Karpas-422 (cell line): ENCODE measurements around the gene SKAP1. TPM values are rescaled to one million over a fixed set of nuclear protein-coding genes. Genes with fewer than 3 reads are reported as not detected.
"Not testable (repeated sequence)": the region's sequence is repeated elsewhere in the genome, so short reads cannot be mapped to it uniquely, and the experiment has no call there.

Experiments used
- DNase-seq: peaks from one replicate; pipeline ENCODE4 v3.0.0-alpha.2; 2015
- H2AFZ ChIP-seq: fragments of 200-600 bp; sonication (generic); 2 replicates; pipeline ENCODE4 v1.6.1; 2014; ENCODE audit warnings: antibody characterized with exemption, low read length, mixed read lengths
- H3K27ac ChIP-seq: fragments of 200-600 bp; sonication (generic); 2 replicates; pipeline ENCODE4 v1.5.1; 2014; ENCODE audit warnings: mild to moderate bottlenecking, low read length, moderate library complexity
- H3K27me3 ChIP-seq: fragments of 200-600 bp; sonication (generic); 2 replicates; pipeline ENCODE4 v1.6.1; 2014; ENCODE audit warnings: low read length, mixed read lengths
- H3K36me3 ChIP-seq: fragments of 200-600 bp; sonication (generic); 2 replicates; pipeline ENCODE4 v1.6.1; 2014; ENCODE audit warnings: low read length, mixed read lengths; ENCODE audit not compliant: insufficient read depth
- H3K4me1 ChIP-seq: fragments of 200-600 bp; sonication (generic); 2 replicates; pipeline ENCODE4 v1.6.1; 2014; ENCODE audit warnings: mild to moderate bottlenecking, low read length, mixed read lengths
- H3K4me2 ChIP-seq: fragments of 200-600 bp; sonication (generic); 2 replicates; pipeline ENCODE4 v1.6.1; 2014; ENCODE audit warnings: low read length, low read depth, mild to moderate bottlenecking; ENCODE audit not compliant: poor library complexity, severe bottlenecking
- H3K4me3 ChIP-seq: fragments of 200-600 bp; sonication (generic); 2 replicates; pipeline ENCODE4 v1.5.1; 2014; ENCODE audit warnings: mild to moderate bottlenecking, antibody characterized with exemption, low read length, mixed read lengths
- H3K79me2 ChIP-seq: fragments of 200-600 bp; sonication (generic); 2 replicates; pipeline ENCODE4 v1.6.1; 2014; ENCODE audit warnings: mild to moderate bottlenecking, low read length, mixed read lengths
- H3K9ac ChIP-seq: fragments of 200-600 bp; sonication (generic); 2 replicates; pipeline ENCODE4 v1.6.0; 2014; ENCODE audit warnings: low read length
- H3K9me2 ChIP-seq: fragments of 200-600 bp; sonication (generic), shearing (Covaris generic); replicated peaks from 2 replicates; pipeline ENCODE4 v1.6.0; 2014; ENCODE audit warnings: mild to moderate bottlenecking, low read length, moderate library complexity; ENCODE audit not compliant: insufficient read depth
- H3K9me3 ChIP-seq: fragments of 300-700, 200-600 bp; sonication (generic); 2 replicates; pipeline ENCODE4 v1.6.1; 2014; ENCODE audit warnings: low read length, mixed read lengths
- H4K20me1 ChIP-seq: fragments of 200-600 bp; sonication (generic); 2 replicates; pipeline ENCODE4 v1.6.1; 2014; ENCODE audit warnings: mild to moderate bottlenecking, antibody characterized with exemption, low read length, low read depth; ENCODE audit not compliant: insufficient read depth
- total RNA-seq: library from RNA; depleted of rRNA; stranded (reverse); fragments of >200 nt; shearing (Covaris generic); gene quantifications from 2 replicates; pipeline ENCODE4 v1.2.3, GENCODE V29; 2014; ENCODE audit warnings: low replicate concordance

The SKAP1 gene
- total RNA-seq, 1 experiment from 2014 or later = 1.2 TPM

- Histone ChIP-seq H3K4me3 (no peak overlapping the region), H3K9me3 (no peaks in the 10 kb centered on the region), H3K9ac (no peak overlapping the region), H3K27ac (no peak overlapping the region), H3K9me2 (no peaks in the 10 kb centered on the region), H3K4me2 (no peak overlapping the region), H4K20me1 (no peaks in the 10 kb centered on the region), H3K27me3 (no peaks in the 10 kb centered on the region), H3K79me2 (no peaks in the 10 kb centered on the region), H2AFZ (no peak overlapping the region), H3K36me3 (no peaks in the 10 kb centered on the region), H3K4me1 (no peaks in the 10 kb centered on the region)
- no peak for DNase-seq
Measured at GRCh38 chr17:48213797-48214196, 216.2 kb downstream of the SKAP1 start.

DNA sequence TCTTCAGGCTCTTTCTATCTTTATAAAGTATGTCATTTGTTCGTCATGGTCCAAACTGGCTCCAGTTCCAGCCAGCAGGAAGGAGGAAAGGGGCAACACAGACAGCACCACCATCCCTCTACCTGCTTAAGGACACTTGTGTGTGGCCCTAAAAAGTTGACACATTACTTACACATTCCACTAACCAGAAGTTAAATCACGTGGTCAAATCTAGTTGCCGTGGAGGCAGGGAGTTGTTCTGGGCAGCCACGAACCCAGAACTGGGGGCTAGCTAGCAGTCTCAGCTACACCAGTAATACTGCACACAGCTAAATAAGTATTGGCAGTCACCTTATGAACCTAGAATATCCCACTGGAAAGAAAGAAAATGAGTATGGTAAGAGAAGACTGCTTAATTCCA, 218.2 kb downstream of the SKAP1 start:
- Histone ChIP-seq H3K4me2 (no peak overlapping the region), H3K27me3 (no peaks in the 10 kb centered on the region), H3K9ac (no peak overlapping the region), H3K4me1 (no peaks in the 10 kb centered on the region), H4K20me1 (no peaks in the 10 kb centered on the region), H3K9me2 (no peaks in the 10 kb centered on the region), H3K36me3 (no peaks in the 10 kb centered on the region), H3K79me2 (no peaks in the 10 kb centered on the region), H2AFZ (no peak overlapping the region), H3K4me3 (no peak overlapping the region), H3K27ac (no peak overlapping the region), H3K9me3 (no peaks in the 10 kb centered on the region)
- no peak for DNase-seq

- Histone ChIP-seq H3K36me3 (no peaks in the 10 kb centered on the region), H3K79me2 (no peaks in the 10 kb centered on the region), H3K4me3 (no peak overlapping the region), H3K9me3 (no peaks in the 10 kb centered on the region), H3K27me3 (no peaks in the 10 kb centered on the region), H3K9me2 (no peaks in the 10 kb centered on the region), H3K4me1 (no peaks in the 10 kb centered on the region), H2AFZ (no peak overlapping the region), H3K4me2 (no peak overlapping the region), H3K9ac (no peak overlapping the region), H3K27ac (no peak overlapping the region), H4K20me1 (no peaks in the 10 kb centered on the region)
- no peak for DNase-seq
Measured at GRCh38 chr17:48211011-48211410, 219.0 kb downstream of the SKAP1 start.

DNA sequence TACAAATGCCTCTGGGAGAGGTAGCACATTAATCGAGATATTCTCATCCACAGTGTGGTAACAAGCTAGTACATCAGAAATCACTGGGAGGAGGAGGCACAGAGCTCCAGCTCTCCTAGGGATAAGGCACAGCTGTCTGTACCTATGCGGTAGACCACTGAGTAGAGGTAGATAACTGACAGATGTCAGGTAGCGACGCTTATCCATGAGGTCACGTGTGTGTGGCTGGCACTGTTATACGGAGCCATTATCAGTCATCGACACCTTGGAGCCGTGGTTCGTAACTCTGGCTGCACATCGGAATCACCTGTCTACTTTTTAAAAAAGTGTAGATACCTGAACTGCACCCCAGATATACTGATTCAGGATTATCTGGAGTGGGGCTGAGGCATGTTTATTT, 220.0 kb downstream of the SKAP1 start:
- Histone ChIP-seq H3K36me3 (no peaks in the 10 kb centered on the region), H3K27ac (no peak overlapping the region), H3K9ac (no peak overlapping the region), H3K4me3 (no peak overlapping the region), H3K4me2 (no peak overlapping the region), H4K20me1 (no peaks in the 10 kb centered on the region), H3K79me2 (no peaks in the 10 kb centered on the region), H3K9me3 (no peaks in the 10 kb centered on the region), H3K9me2 (no peaks in the 10 kb centered on the region), H3K4me1 (no peaks in the 10 kb centered on the region), H2AFZ (no peak overlapping the region), H3K27me3 (no peaks in the 10 kb centered on the region)
- peak; percentile 9 for DNase-seq

GRCh38 chr17:48207776-48208544, 222.1 kb downstream of the SKAP1 start:
- peak; percentile 37 for DNase-seq
- Histone ChIP-seq H2AFZ (no peak overlapping the region), H3K4me3 (no peak overlapping the region), H4K20me1 (no peaks in the 10 kb centered on the region), H3K79me2 (no peaks in the 10 kb centered on the region), H3K9ac (no peak overlapping the region), H3K9me3 (no peaks in the 10 kb centered on the region), H3K27me3 (no peaks in the 10 kb centered on the region), H3K4me1 (no peaks in the 10 kb centered on the region), H3K9me2 (no peaks in the 10 kb centered on the region), H3K27ac (no peak overlapping the region), H3K36me3 (no peaks in the 10 kb centered on the region), H3K4me2 (no peak overlapping the region)

GRCh38 chr17:48207036-48207435, 223.0 kb downstream of the SKAP1 start:
- H3K4me2 ChIP-seq = not testable (repeated sequence)

DNA sequence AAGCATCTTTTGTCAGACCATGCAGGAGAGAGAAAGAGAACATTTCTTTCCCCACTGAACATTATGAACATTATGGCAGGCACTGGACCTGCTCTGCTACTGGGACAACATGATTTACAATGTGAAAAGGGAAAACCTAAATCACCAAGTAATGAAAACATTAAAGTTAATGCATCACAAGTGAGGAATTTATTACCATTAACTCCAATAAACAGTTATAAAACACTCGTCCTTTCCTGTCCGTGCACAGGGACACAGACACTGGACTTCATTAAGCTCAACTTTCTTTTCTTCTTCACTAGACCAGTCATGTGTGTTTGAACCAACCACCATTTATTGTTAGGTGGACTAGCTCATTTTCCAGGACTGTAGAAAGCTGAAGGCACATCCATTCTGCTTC, 227.1 kb downstream of the SKAP1 start:
- Histone ChIP-seq H3K9me3 (no peaks in the 10 kb centered on the region), H3K79me2 (no peaks in the 10 kb centered on the region), H3K27ac (no peak overlapping the region), H3K4me2 (no peak overlapping the region), H3K9ac (no peak overlapping the region), H3K27me3 (no peaks in the 10 kb centered on the region), H2AFZ (no peak overlapping the region), H3K4me1 (no peaks in the 10 kb centered on the region), H3K36me3 (no peaks in the 10 kb centered on the region), H4K20me1 (no peaks in the 10 kb centered on the region), H3K4me3 (no peak overlapping the region), H3K9me2 (no peaks in the 10 kb centered on the region)
- peak; percentile 16 for DNase-seq

More at GRCh38 chr17:48207036-48207435, 223.0 kb downstream of the SKAP1 start:
- not testable (repeated sequence) for H3K79me2 ChIP-seq, H3K36me3 ChIP-seq, H3K27me3 ChIP-seq, H3K9me2 ChIP-seq, H4K20me1 ChIP-seq, H3K9ac ChIP-seq, H3K9me3 ChIP-seq, H3K4me3 ChIP-seq, H3K4me1 ChIP-seq, H2AFZ ChIP-seq, DNase-seq, H3K27ac ChIP-seq

GRCh38 chr17:48198950-48199541, 231.0 kb downstream of the SKAP1 start:
- no peak overlapping the region for H3K27ac ChIP-seq
- H3K4me3 ChIP-seq = no peak overlapping the region
- no peak overlapping the region for H3K4me2 ChIP-seq
- H3K9me3 ChIP-seq = no peaks in the 10 kb centered on the region
- no peak for DNase-seq
- no peaks in the 10 kb centered on the region for H3K79me2 ChIP-seq
- H3K9me2 ChIP-seq = no peaks in the 10 kb centered on the region
- no peak overlapping the region for H2AFZ ChIP-seq
- H3K9ac ChIP-seq = no peak overlapping the region
- H3K4me1 ChIP-seq = no peaks in the 10 kb centered on the region
- H3K27me3 ChIP-seq = no peaks in the 10 kb centered on the region
- no peaks in the 10 kb centered on the region for H4K20me1 ChIP-seq
- no peaks in the 10 kb centered on the region for H3K36me3 ChIP-seq
